CD14-positive monocyte (primary cell): ENCODE measurements around the gene TBC1D22A. TPM values are rescaled to one million over a fixed set of nuclear protein-coding genes. Genes with fewer than 3 reads are reported as not detected.

Experiments
- DNase-seq, 3 donors: peaks; one replicate each; pipeline ENCODE4 v3.0.0-alpha.2; 2011 to 2022
- H2AFZ ChIP-seq: 2 replicates; pipeline ENCODE4 v1.6.0; 2012; ENCODE audit warnings: mild to moderate bottlenecking, low read depth, low read length, inconsistent platforms; ENCODE audit not compliant: insufficient read depth, poor library complexity, severe bottlenecking
- H3K27ac ChIP-seq, 2 donors: 1 replicate in 1 of 2; 2 replicates in 1 of 2; pipeline ENCODE4 v1.5.1; 2012 to 2013; ENCODE audit warnings: low read length in 2 of 2, control low read depth in 1 of 2, inconsistent platforms in 1 of 2, low read depth in 1 of 2, mild to moderate bottlenecking in 1 of 2
- H3K27me3 ChIP-seq, 2 donors: one replicate each; pipeline versions ENCODE4 v1.6.0 to v1.6.1; 2011 to 2013; ENCODE audit warnings: low read length in 2 of 2; ENCODE audit not compliant: control insufficient read depth in 2 of 2, insufficient read depth in 2 of 2
- H3K36me3 ChIP-seq, 2 donors: replicated peaks in 1 of 2; 1 replicate in 1 of 2; 2 replicates in 1 of 2; pipeline versions ENCODE4 v1.5.1 to v1.6.1; 2012 to 2013; ENCODE audit warnings: low read length in 2 of 2, control low read depth in 1 of 2, inconsistent platforms in 1 of 2, mild to moderate bottlenecking in 1 of 2; ENCODE audit not compliant: insufficient read depth in 2 of 2, control insufficient read depth in 1 of 2
- H3K4me1 ChIP-seq, 2 donors: 1 replicate in 1 of 2; 2 replicates in 1 of 2; pipeline versions ENCODE4 v1.5.1 to v1.6.1; 2012 to 2013; ENCODE audit warnings: low read length in 2 of 2, control low read depth in 1 of 2, inconsistent platforms in 1 of 2, mild to moderate bottlenecking in 1 of 2, moderate library complexity in 1 of 2; ENCODE audit not compliant: insufficient read depth in 2 of 2, control insufficient read depth in 1 of 2
- H3K4me2 ChIP-seq: replicated peaks from 2 replicates; pipeline ENCODE3; 2012; ENCODE audit warnings: low read length, moderate library complexity, mild to moderate bottlenecking; ENCODE audit not compliant: poor library complexity, severe bottlenecking; ENCODE audit errors: extremely low read depth
- H3K4me3 ChIP-seq, 3 experiments: fragments of 200-600 bp in 1 of 3; sonication (generic) in 1 of 3; replicated peaks in 1 of 3; 1 replicate in 2 of 3; 2 replicates in 1 of 3; pipeline ENCODE4 v1.5.1; 2011 to 2013; ENCODE audit warnings: low read length in 3 of 3, mild to moderate bottlenecking in 3 of 3, control low read depth in 2 of 3, low read depth in 2 of 3, inconsistent platforms in 1 of 3, moderate library complexity in 1 of 3
- H3K79me2 ChIP-seq: 2 replicates; pipeline ENCODE4 v1.6.0; 2012; ENCODE audit warnings: mild to moderate bottlenecking, control low read depth, inconsistent platforms, low read length, moderate library complexity; ENCODE audit not compliant: insufficient read depth
- H3K9ac ChIP-seq: 2 replicates; pipeline ENCODE4 v1.6.0; 2017; ENCODE audit warnings: low read length, mild to moderate bottlenecking; ENCODE audit not compliant: insufficient read depth, poor library complexity, severe bottlenecking
- H3K9me3 ChIP-seq, 2 donors: replicated peaks in 1 of 2; 1 replicate in 1 of 2; 2 replicates in 1 of 2; pipeline versions ENCODE4 v1.5.1 to v1.6.1; 2012 to 2013; ENCODE audit warnings: low read length in 2 of 2, control low read depth in 1 of 2; ENCODE audit not compliant: control insufficient read depth in 1 of 2, insufficient read depth in 1 of 2
- H4K20me1 ChIP-seq: 2 replicates; pipeline ENCODE4 v1.6.0; 2012; ENCODE audit warnings: mild to moderate bottlenecking, low read length, control low read depth, moderate library complexity; ENCODE audit not compliant: insufficient read depth
- H3K27ac Mint-ChIP-seq, 7 donors: one replicate each; pipeline ENCODE4 v1.8.0; 2020; ENCODE audit warnings: mild to moderate bottlenecking in 7 of 7, mixed read lengths in 7 of 7, moderate library complexity in 6 of 7, inconsistent platforms in 2 of 7
- H3K27me3 Mint-ChIP-seq, 3 donors: one replicate each; pipeline ENCODE4 v1.8.0; 2021 to 2022; ENCODE audit warnings: low read depth in 3 of 3, mild to moderate bottlenecking in 3 of 3, mixed read lengths in 3 of 3, moderate library complexity in 3 of 3, inconsistent platforms in 1 of 3
- H3K36me3 Mint-ChIP-seq, 2 donors: one replicate each; pipeline ENCODE4 v1.8.0; 2020; ENCODE audit warnings: mixed read lengths in 2 of 2, inconsistent platforms in 1 of 2, mild to moderate bottlenecking in 1 of 2
- H3K4me1 Mint-ChIP-seq: one replicate; pipeline ENCODE4 v1.8.0; 2020; ENCODE audit warnings: mild to moderate bottlenecking, mixed read lengths
- H3K4me3 Mint-ChIP-seq, 2 donors: one replicate each; pipeline ENCODE4 v1.8.0; 2020; ENCODE audit warnings: mild to moderate bottlenecking in 2 of 2, mixed read lengths in 2 of 2, moderate library complexity in 1 of 2
- H3K9me3 Mint-ChIP-seq, 7 donors: one replicate each; pipeline ENCODE4 v1.8.0; 2020 to 2022; ENCODE audit warnings: mixed read lengths in 7 of 7, mild to moderate bottlenecking in 6 of 7, moderate library complexity in 6 of 7, inconsistent platforms in 2 of 7
- WGBS: methylation state at CpG from one replicate; pipeline ENCODE4 v1.1.5; 2013; ENCODE audit warnings: missing lambda C conversion rate; ENCODE audit not compliant: insufficient coverage; 5-methylcytosine and 5-hydroxymethylcytosine counted together
- intact Hi-C, 2 donors: fragments of 100-400 bp; cut with micrococcal nuclease; formaldehyde crosslinking; loops; one replicate each; pipeline versions ENCODE4 v1.15.0 to v1.15.1; 2023
- polyA plus RNA-seq, 3 donors: library from polyadenylated mRNA; depleted of rRNA in 1 of 3; unstranded in 2 of 3; stranded (reverse) in 1 of 3; fragments of 300-500 nt in 2 of 3; fragments of >200 nt in 1 of 3; fragmentation: Illumina TruSeq in 2 of 3; gene quantifications; 1 replicate in 2 of 3; 2 replicates in 1 of 3; pipeline ENCODE4 v1.2.3, GENCODE V29; 2012 to 2021
- TF ChIP-seq, protein P1 (sequence below): fragments of 200-600 bp; IDR thresholded peaks from one replicate; pipeline ENCODE4 v1.8.0; 2022; ENCODE audit warnings: antibody characterized with exemption, mild to moderate bottlenecking

TBC1D22A gene
- polyA plus RNA-seq, 3 donors = 25.9 to 36.2 (median 29.5) TPM

DNA sequence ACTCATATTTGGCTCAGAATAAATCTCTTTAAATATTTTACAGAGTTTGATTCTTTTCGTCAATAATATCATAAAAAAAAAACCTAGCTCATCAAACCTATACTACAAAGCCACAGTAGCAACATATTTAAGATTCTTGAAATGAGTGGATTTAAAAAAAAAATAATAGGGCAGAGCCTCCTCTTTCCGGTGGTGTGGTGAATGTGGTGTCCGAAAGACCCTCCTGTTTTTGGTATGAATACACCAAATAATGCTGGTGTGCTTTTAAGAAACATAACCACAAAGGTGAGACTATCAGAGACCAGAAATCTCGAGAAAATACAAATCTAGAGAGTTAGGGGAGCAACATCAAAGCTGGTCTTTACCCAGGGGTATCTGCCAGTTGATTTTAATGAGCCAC lies 342.6 kb downstream of the TBC1D22A start:
- intact Hi-C loops = no loop called here
- TF ChIP-seq, protein P1, sequence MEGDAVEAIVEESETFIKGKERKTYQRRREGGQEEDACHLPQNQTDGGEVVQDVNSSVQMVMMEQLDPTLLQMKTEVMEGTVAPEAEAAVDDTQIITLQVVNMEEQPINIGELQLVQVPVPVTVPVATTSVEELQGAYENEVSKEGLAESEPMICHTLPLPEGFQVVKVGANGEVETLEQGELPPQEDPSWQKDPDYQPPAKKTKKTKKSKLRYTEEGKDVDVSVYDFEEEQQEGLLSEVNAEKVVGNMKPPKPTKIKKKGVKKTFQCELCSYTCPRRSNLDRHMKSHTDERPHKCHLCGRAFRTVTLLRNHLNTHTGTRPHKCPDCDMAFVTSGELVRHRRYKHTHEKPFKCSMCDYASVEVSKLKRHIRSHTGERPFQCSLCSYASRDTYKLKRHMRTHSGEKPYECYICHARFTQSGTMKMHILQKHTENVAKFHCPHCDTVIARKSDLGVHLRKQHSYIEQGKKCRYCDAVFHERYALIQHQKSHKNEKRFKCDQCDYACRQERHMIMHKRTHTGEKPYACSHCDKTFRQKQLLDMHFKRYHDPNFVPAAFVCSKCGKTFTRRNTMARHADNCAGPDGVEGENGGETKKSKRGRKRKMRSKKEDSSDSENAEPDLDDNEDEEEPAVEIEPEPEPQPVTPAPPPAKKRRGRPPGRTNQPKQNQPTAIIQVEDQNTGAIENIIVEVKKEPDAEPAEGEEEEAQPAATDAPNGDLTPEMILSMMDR = no peak
- Histone ChIP-seq H3K27ac (no peak overlapping the region), H3K79me2 (no peaks in the 10 kb centered on the region), H2AFZ (no peak overlapping the region), H4K20me1 (peaks cover 23% of the 10 kb centered on the region), H3K4me3 (no peak overlapping the region), H3K4me1 (no peaks in the 10 kb centered on the region), H3K9me3 (peaks cover 0 to 23% of the 10 kb centered on the region in 2 donors), H3K9ac (no peak overlapping the region), H3K36me3 (peaks cover 0 to 14% of the 10 kb centered on the region in 2 donors), H3K27me3 (no peaks in the 10 kb centered on the region), H3K4me2 (no peak overlapping the region)
- Mint-ChIP-seq H3K36me3 (peaks cover 21 to 28% of the 10 kb centered on the region in 2 donors), H3K4me1 (no peaks in the 10 kb centered on the region), H3K4me3 (no peak overlapping the region), H3K27me3 (no peaks in the 10 kb centered on the region), H3K9me3 (peaks cover 5 to 20% (median 9%) of the 10 kb centered on the region in 7 donors), H3K27ac (peak overlapping the region in 1 of 7 donors; percentile 0)
- DNase-seq = no peak
- WGBS = 100% methylated on average over 1 of the region's 4 CpGs

DNA sequence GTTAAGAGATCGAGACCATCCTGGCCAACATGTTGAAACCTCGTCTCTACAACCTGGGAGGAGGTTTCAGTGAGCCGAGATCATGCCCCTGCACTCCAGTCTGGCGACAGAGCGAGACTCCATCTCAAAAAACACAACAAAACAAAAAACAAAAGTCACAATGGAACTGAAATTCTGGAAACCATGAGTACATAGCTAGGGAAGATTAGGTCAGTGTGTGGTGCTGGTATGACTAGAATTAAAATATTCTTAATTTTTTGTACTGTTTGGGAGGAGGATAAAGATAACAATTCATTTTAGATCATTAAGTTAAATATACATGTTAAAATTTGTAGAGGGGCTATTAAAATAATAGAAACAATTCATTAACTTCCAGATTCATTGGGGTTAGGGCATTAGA lies 344.4 kb downstream of the TBC1D22A start:
- no peaks in the 10 kb centered on the region for H3K4me1 ChIP-seq
- WGBS = no CpG with 5 or more reads among the region's 5 CpGs
- peaks cover 4 to 15% of the 10 kb centered on the region in 2 donors for H3K36me3 ChIP-seq
- Mint-ChIP-seq H3K4me3 (no peak overlapping the region), H3K36me3 (peaks cover 21 to 23% of the 10 kb centered on the region in 2 donors), H3K27me3 (no peaks in the 10 kb centered on the region), H3K4me1 (no peaks in the 10 kb centered on the region), H3K9me3 (peaks cover 2 to 11% (median 6%) of the 10 kb centered on the region in 7 donors), H3K27ac (no peak overlapping the region)
- H3K9ac ChIP-seq = no peak overlapping the region
- no peaks in the 10 kb centered on the region for H3K27me3 ChIP-seq
- H3K4me2 ChIP-seq = no peak overlapping the region
- no peak overlapping the region for H3K27ac ChIP-seq
- peaks cover 12% of the 10 kb centered on the region for H4K20me1 ChIP-seq
- H2AFZ ChIP-seq = no peak overlapping the region
- H3K9me3 ChIP-seq = peaks cover 0 to 9% of the 10 kb centered on the region in 2 donors
- TF ChIP-seq, protein P1 = no peak
- intact Hi-C loops = no loop called here
- H3K79me2 ChIP-seq = no peaks in the 10 kb centered on the region
- DNase-seq = no peak
- H3K4me3 ChIP-seq = no peak overlapping the region
